ENCODE data around the gene SKI. TPM values are rescaled to one million over a fixed set of nuclear protein-coding genes. Genes with fewer than 3 reads are reported as not detected.

Gene SKI
- total and polyA plus RNA-seq, 9 of the 15 experiments (the other 6 are each of a cell fraction or from before 2014, with no cell fraction given) = 0.10 to 60.5 (median 4.6) TPM

- peak; percentile 51; the same call in 1 of the 2 replicates for TF ChIP-seq ZNF766 (CRISPR knock-in tag; conservative IDR thresholded peaks at IDR 0.05)
- TF ChIP-seq POU5F1 (IDR thresholded peaks at IDR 0.05; ENCODE audit: borderline replicate concordance, low read depth, low read length, partially characterized antibody) = peak; percentile 3
- no peak for TF ChIP-seq ZNF174 (CRISPR knock-in tag; IDR thresholded peaks at IDR 0.05)
- no peak for TF ChIP-seq ZNF197 (CRISPR knock-in tag; IDR thresholded peaks at IDR 0.05; ENCODE audit: low read depth)
- TF ChIP-seq U2AF2 (optimal IDR thresholded peaks at IDR 0.05; ENCODE audit: low read depth, low read length) = no peak
- TF ChIP-seq MCM5 (IDR thresholded peaks at IDR 0.05; ENCODE audit: low read depth) = no peak
- peak in 2 of 3 experiments; percentile 57 to 76; a peak in 4 of 6 replicates for TF ChIP-seq ZBTB11 (CRISPR knock-in tag; IDR thresholded peaks at IDR 0.05)
- TF ChIP-seq ETS1 (conservative IDR thresholded peaks at IDR 0.05; ENCODE audit: control insufficient read depth, low read depth, low read length) = 0 out of 2 replicates have a peak, but pooled peaks have one; percentile 49
- TF ChIP-seq MAZ (CRISPR knock-in tag; conservative IDR thresholded peaks at IDR 0.05 in 1 of 2, IDR thresholded peaks at IDR 0.05 in 1 of 2) = peak; percentile 92 to 95
- TF ChIP-seq TCF3 (CRISPR knock-in tag; IDR thresholded peaks at IDR 0.05) = no peak
- no peak for TF ChIP-seq ZNF41 (CRISPR knock-in tag; conservative IDR thresholded peaks at IDR 0.05)
- peak; percentile 87 for TF ChIP-seq NFIC (IDR thresholded peaks at IDR 0.05)
- TF ChIP-seq ZNF23 (CRISPR knock-in tag; IDR thresholded peaks at IDR 0.05) = 0 out of 2 replicates have a peak, but pooled peaks have one; percentile 20
- TF ChIP-seq GATAD2B (IDR thresholded peaks at IDR 0.05; ENCODE audit: borderline replicate concordance) = peak; percentile 94
- TF ChIP-seq ZNF384 (IDR thresholded peaks at IDR 0.05; ENCODE audit: low read depth, low read length) = no peak
- TF ChIP-seq ZC3H4 (CRISPR knock-in tag; IDR thresholded peaks at IDR 0.05; ENCODE audit: borderline replicate concordance) = no peak
- no peak for TF ChIP-seq ZNF12 (CRISPR knock-in tag; IDR thresholded peaks at IDR 0.05)
- peak; percentile 28; the same call in 1 of the 2 replicates for TF ChIP-seq ZNF134 (CRISPR knock-in tag; conservative IDR thresholded peaks at IDR 0.05)
- no peak for TF ChIP-seq NFATC3 (IDR thresholded peaks at IDR 0.05)
- no peak for TF ChIP-seq ZNF146 (CRISPR knock-in tag; IDR thresholded peaks at IDR 0.05; ENCODE audit: unreplicated experiment)
- no peak for TF ChIP-seq HOMEZ (CRISPR knock-in tag; IDR thresholded peaks at IDR 0.05)
- peak; percentile 90 for TF ChIP-seq CTBP1 (IDR thresholded peaks at IDR 0.05; ENCODE audit: borderline replicate concordance)
- TF ChIP-seq ZNF785 (CRISPR knock-in tag; IDR thresholded peaks at IDR 0.05) = no peak
Measured at GRCh38 chr1:2194898-2195673, 33.0 kb upstream of the SKI start (continued).

All from K562 (cell line).